Large intestine (tissue), 12 donors: ENCODE results near the gene ROS1. TPM values are rescaled to one million over a fixed set of nuclear protein-coding genes. Genes with fewer than 3 reads are reported as not detected.
"Not testable (repeated sequence)": the region's sequence is repeated elsewhere in the genome, so short reads cannot be mapped to it uniquely, and the experiment has no call there.

Source experiments
- DNase-seq, 2 donors: peaks; one replicate each; pipeline versions ENCODE4 v3.0.0 to v3.0.0-alpha.2; 2013
- H3K27ac ChIP-seq: one replicate; pipeline ENCODE4 v1.5.1; 2013; ENCODE audit warnings: low read length
- H3K27me3 ChIP-seq: 2 replicates; pipeline ENCODE4 v1.6.1; 2013; ENCODE audit warnings: low read length; ENCODE audit not compliant: control insufficient read depth, insufficient read depth
- H3K36me3 ChIP-seq: 2 replicates; pipeline ENCODE4 v1.6.1; 2013; ENCODE audit warnings: low read length; ENCODE audit not compliant: control insufficient read depth, insufficient read depth
- H3K4me1 ChIP-seq: one replicate; pipeline ENCODE4 v1.6.1; 2013; ENCODE audit warnings: low read length; ENCODE audit not compliant: control insufficient read depth, insufficient read depth
- H3K4me3 ChIP-seq: one replicate; pipeline ENCODE4 v1.5.1; 2013; ENCODE audit warnings: low read length
- H3K9me3 ChIP-seq: one replicate; pipeline ENCODE4 v1.6.1; 2013; ENCODE audit warnings: mild to moderate bottlenecking, low read depth, low read length, moderate library complexity; ENCODE audit not compliant: control insufficient read depth
- WGBS: methylation state at CpG from one replicate; pipeline ENCODE4 v1.1.5; 2013; ENCODE audit warnings: low lambda C conversion rate; ENCODE audit not compliant: insufficient coverage; 5-methylcytosine and 5-hydroxymethylcytosine counted together
- long read RNA-seq, 11 donors: transcript quantifications; one replicate each; lab custom pipeline, GENCODE V29; 2026
- polyA plus RNA-seq: library from polyadenylated mRNA; unstranded; fragments of 120-200 nt; gene quantifications from one replicate; pipeline ENCODE4 v1.2.1, GENCODE V29; 2013

The ROS1 gene
- 1.6 TPM for polyA plus RNA-seq
- long read RNA-seq, donor 1: 0 reads
- long read RNA-seq, donor 2: 0 reads
- long read RNA-seq, donor 3: 0 reads
- long read RNA-seq, donor 4: 0 reads
- long read RNA-seq, donor 5: 0 reads
- long read RNA-seq, donor 6: 0 reads
- long read RNA-seq, donor 7: 0 reads
- long read RNA-seq, donor 8: 0 reads
- long read RNA-seq, donor 9: 0 reads
- long read RNA-seq, donor 10: 0 reads
- long read RNA-seq, donor 11: 0 reads

DNA sequence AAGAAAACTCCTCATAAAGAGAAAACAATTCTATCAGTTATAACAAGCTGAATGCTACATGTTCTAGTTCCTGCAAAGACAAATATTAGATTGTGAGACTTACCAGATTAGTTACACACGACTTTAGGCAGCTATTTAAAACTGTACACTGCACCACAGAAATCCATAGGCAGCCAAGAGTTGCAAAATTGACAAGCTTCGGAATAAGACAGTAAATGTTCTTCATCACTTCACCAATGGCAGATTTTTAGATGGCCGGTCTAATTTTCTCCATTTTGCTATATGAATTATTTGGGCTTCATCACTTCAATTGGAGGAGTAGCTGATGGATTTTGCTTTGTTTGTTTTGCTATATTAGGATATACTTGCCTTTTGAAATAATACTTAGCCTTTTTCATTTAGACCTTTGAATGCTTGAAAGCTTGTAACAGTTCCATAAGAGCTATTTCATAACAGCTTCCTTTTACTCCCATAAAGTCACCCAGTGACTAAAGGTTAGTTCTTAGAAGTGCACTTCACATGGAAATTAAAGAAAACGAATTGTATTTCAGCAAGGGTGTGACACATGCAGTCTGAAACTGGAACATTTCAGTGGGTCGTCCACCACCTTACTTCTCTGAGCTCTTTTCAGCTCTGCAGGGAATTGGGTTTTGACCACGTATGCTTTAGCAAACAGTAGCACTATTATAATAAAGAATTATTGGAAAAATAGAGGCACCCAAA lies at the start of gene ROS1:
Gene ROS1 (minus strand): TSS at position 512 of the 723 bp plus-strand sequence. CDS start 286 bp downstream, at position 226.
- H3K27ac ChIP-seq: peak within 1 kb of the TSS; percentile 90
- WGBS: 0% methylated on average over 1 of the region's 6 CpGs
- H3K4me3 ChIP-seq: peak within 1 kb of the TSS; percentile 20

DNA sequence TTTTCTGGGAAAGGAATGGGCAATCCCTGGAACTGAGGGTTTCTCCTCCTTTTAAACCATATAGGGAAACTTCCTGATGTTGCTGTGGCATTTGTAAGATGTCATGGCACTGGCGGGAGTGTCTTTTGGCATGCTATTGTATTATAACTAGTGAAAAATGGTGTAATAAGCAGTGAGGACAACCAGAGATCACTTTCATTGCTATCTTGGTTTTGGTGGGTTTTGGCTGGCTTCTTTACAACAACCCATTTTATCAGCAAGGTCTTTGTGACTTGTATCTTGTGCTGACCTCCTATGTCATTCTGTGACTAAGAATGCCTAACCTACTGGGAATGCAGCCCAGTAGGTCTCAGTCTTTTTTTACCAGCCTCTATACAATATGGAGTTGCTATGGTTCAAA lies 47.7 kb upstream of the ROS1 start:
- Histone ChIP-seq H3K9me3 (no peaks in the 10 kb centered on the region), H3K27ac (no peak overlapping the region), H3K4me1 (peaks cover 6% of the 10 kb centered on the region), H3K27me3 (no peaks in the 10 kb centered on the region), H3K36me3 (no peaks in the 10 kb centered on the region), H3K4me3 (no peak overlapping the region)
- no CpG with 5 or more reads among the region's 1 CpG for WGBS
- no peak for DNase-seq

More for the DNA sequence above, at the start of gene ROS1:
- DNase-seq: peak; percentile 12 to 65
- Histone ChIP-seq H3K4me1 (peaks cover 2% of the 10 kb centered on the region), H3K9me3 (no peaks in the 10 kb centered on the region), H3K36me3 (no peaks in the 10 kb centered on the region), H3K27me3 (no peaks in the 10 kb centered on the region)

DNA sequence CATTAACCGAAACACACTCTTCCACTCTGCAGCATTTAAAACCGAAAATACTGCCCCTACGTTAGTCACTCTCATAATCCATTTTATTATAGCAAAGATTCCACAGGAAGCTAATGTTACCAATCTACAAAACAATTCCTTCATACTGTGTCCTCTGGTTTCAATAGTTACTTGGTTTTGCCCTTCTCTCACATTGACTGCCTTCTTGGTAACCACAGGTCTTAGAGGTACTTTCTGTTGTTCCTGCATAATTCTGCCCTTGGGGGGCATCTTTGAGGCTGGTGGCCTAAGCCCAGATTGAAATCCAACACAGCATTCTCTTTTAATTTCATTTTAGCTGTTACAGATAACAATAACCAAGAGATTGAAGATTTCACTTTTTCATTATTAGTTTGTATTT lies 46.9 kb upstream of the ROS1 start:
- no peaks in the 10 kb centered on the region for H3K27me3 ChIP-seq
- H3K4me3 ChIP-seq: no peak overlapping the region
- no peak overlapping the region for H3K27ac ChIP-seq
- WGBS: no CpG with 5 or more reads among the region's 3 CpGs
- H3K9me3 ChIP-seq: no peaks in the 10 kb centered on the region
- DNase-seq: no peak
- no peaks in the 10 kb centered on the region for H3K36me3 ChIP-seq
- H3K4me1 ChIP-seq: no peaks in the 10 kb centered on the region

DNA sequence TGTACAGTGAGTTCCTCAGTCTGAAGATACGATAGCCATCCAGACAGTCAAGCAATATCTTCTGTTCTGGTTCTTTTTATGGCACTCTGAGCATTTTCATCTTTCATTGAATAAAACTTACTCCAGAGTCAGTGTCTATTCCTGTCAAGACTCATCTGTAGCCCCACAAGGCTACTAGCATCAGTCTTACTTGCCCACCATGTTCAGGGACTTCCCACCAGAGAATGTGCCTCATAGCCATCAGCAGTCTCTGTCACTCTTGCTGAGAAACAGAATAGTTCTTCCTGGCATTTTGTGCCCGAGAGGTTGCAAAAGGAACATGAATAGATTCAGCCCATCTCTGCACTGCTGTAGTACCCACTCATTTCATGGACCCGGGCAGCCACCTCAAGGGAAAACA lies 44.0 kb upstream of the ROS1 start:
- DNase-seq: no peak
- Histone ChIP-seq H3K27me3 (no peaks in the 10 kb centered on the region), H3K4me3 (no peak overlapping the region), H3K9me3 (no peaks in the 10 kb centered on the region), H3K4me1 (no peaks in the 10 kb centered on the region), H3K36me3 (no peaks in the 10 kb centered on the region), H3K27ac (no peak overlapping the region)
- no CpG with 5 or more reads among the region's 3 CpGs for WGBS

DNA sequence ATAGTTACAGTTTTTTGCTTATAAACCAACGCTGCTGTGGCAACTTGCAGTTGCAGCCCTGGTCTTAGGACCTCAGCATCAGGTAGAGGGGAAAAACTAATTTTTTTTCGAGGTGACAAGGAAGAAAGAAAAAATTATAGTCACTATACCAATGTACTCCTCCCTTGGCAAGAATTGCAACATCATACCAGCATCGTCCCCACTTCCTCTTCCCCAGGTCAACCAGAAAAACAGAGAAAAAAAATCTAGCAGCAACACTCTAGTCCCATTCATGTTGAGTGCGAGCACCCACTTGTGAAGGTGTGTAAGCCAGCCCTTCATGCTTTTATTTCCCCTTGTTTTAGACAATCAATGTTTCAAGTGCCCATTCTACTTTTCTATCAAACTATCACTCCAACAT lies 43.6 kb upstream of the ROS1 start:
- H3K4me1 ChIP-seq: no peaks in the 10 kb centered on the region
- no peaks in the 10 kb centered on the region for H3K27me3 ChIP-seq
- no peak overlapping the region for H3K4me3 ChIP-seq
- H3K9me3 ChIP-seq: no peaks in the 10 kb centered on the region
- WGBS: 100% methylated on average over 1 of the region's 4 CpGs
- H3K36me3 ChIP-seq: no peaks in the 10 kb centered on the region
- DNase-seq: no peak
- H3K27ac ChIP-seq: no peak overlapping the region

DNA sequence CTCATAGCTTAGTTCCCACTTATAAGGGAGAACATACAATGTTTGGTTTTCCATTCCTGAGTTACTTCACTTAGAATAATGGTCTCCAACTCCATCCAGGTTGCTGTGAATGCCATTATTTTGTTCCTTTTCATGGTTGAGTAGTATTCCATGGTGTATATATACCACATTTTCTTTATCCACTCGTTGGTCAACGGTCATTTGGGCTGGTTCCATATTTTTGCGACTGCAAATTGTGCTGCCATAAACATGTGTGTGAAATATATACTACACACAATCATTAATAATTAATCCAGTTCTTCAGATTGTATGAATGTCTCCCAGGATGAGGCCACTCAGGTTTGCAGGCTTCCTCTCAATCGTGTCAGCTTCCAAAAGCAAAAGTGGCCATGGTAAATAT lies 42.8 kb upstream of the ROS1 start:
- not testable (repeated sequence) for H3K27me3 ChIP-seq, H3K4me3 ChIP-seq, H3K27ac ChIP-seq, DNase-seq, H3K9me3 ChIP-seq, H3K36me3 ChIP-seq, H3K4me1 ChIP-seq
- 74% methylated on average over 4 of the region's 4 CpGs for WGBS

DNA sequence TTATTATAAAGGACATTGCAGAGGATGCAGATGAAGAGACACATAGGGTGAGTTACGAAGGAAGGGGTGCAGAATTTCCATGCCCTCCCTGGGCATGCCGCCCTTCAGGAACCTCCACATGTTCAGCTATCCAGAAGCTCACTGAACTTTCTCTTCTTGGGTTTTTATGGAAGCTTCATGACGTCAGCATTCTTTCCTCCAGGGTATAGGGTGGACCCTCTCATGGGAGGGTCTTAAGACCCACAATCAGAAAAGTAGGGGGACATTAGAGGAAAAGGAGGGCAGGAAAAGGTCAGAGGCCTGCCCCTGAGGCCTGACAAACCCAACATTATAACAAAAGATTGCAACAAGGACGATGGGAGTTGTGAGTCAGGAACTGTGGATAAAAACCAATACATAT lies 42.1 kb upstream of the ROS1 start:
- H3K27ac ChIP-seq: no peak overlapping the region
- H3K4me3 ChIP-seq: no peak overlapping the region
- H3K4me1 ChIP-seq: no peaks in the 10 kb centered on the region
- no peaks in the 10 kb centered on the region for H3K36me3 ChIP-seq
- no peak for DNase-seq
- H3K9me3 ChIP-seq: no peaks in the 10 kb centered on the region
- H3K27me3 ChIP-seq: no peaks in the 10 kb centered on the region
- WGBS: no CpG with 5 or more reads among the region's 4 CpGs

DNA sequence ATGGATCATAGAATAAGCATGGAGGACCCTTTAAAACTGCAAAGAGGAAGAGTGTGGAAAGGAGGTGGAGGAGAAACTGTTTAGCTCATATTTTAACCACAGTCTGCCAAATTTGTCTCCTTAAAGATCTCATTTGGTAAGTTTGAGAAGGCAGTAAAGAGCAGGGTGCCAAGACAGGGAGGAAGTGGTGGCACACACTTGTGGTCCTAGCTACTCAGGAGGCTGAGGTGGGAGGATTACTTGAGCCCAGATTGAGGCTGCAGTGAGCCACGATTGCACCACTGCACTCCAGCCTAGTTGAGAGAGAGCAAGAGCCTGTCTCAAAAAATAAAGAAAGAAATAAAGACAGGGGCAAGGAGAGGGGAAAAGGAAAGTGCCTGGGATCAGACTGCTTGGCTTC lies 39.9 kb upstream of the ROS1 start:
- Histone ChIP-seq H3K4me3 (no peak overlapping the region), H3K36me3 (no peaks in the 10 kb centered on the region), H3K27me3 (no peaks in the 10 kb centered on the region), H3K4me1 (no peaks in the 10 kb centered on the region), H3K27ac (no peak overlapping the region), H3K9me3 (no peaks in the 10 kb centered on the region)
- no CpG with 5 or more reads among the region's 1 CpG for WGBS
- DNase-seq: no peak

DNA sequence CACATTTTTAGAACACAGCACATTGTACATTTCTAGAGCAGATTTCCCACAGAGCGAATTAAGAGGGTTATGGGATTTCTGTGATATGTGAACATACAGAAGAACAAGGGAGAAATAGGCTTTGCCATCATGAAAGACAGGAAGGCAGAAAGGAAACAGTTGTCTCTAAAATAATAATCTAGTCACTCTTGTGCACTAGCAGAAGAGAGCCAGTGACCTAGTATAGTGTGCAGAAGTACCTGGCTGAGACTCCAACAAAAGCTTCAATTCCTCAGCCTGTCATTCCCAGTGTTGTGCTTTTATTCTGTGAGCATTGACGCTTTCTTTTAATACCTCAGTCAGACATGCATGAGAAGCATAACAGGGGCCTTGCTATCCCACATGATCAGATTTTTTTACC lies 39.0 kb upstream of the ROS1 start:
- no peak for DNase-seq

DNA sequence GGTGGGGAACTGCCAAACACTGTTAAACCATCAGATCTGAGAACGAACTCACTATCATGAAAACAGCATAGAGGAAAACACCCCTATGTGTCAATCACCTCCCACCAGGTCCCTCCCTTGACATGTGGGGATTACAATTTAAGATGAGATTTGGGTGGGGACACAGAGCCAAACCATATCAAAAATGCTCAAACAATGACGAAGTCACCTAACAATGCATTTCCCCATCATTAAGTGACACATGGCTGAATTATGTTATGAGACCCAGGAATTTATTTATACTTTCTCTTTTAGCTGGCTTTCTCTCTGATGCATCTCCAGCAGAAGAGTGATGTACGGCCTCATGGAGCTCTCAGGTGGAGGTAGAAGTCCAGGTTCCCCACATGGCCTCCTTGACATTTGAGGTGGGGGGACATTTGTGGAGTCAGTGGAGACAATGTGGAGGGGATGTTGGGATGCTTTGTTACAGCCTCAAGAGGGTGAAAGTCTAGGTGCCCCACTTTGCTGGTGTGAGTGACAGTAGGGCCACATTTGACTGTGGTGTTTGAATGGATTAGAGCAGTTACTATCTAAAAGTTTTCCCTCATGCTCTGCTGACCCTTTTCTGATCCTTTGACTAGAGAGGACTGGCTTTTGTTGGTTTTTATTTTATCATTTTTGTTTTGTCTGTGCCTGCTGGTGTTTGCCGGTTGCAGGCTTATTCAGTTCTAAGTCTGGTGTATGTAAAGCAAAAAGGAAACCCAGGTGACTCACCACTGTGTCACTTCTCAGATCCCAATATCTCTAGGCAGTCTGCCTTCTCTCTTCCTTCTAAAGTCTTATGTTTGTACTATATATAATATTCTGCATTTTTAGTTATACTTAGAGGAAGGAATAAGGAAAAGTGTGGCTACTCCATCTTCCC lies 38.3 kb upstream of the ROS1 start:
- no peak for DNase-seq
- H3K27ac ChIP-seq: no peak overlapping the region
- no peak overlapping the region for H3K4me3 ChIP-seq
- H3K4me1 ChIP-seq: no peaks in the 10 kb centered on the region
- WGBS: 100% methylated on average over 1 of the region's 4 CpGs
- H3K9me3 ChIP-seq: no peaks in the 10 kb centered on the region
- no peaks in the 10 kb centered on the region for H3K27me3 ChIP-seq
- H3K36me3 ChIP-seq: no peaks in the 10 kb centered on the region

More for the DNA sequence above, 39.0 kb upstream of the ROS1 start:
- H3K9me3 ChIP-seq: no peaks in the 10 kb centered on the region
- H3K27me3 ChIP-seq: no peaks in the 10 kb centered on the region
- WGBS: 0% methylated on average over 1 of the region's 2 CpGs
- no peak overlapping the region for H3K4me3 ChIP-seq
- H3K4me1 ChIP-seq: no peaks in the 10 kb centered on the region
- H3K27ac ChIP-seq: no peak overlapping the region
- H3K36me3 ChIP-seq: no peaks in the 10 kb centered on the region
